ENCODE data around the gene C2CD2L.

DNA sequence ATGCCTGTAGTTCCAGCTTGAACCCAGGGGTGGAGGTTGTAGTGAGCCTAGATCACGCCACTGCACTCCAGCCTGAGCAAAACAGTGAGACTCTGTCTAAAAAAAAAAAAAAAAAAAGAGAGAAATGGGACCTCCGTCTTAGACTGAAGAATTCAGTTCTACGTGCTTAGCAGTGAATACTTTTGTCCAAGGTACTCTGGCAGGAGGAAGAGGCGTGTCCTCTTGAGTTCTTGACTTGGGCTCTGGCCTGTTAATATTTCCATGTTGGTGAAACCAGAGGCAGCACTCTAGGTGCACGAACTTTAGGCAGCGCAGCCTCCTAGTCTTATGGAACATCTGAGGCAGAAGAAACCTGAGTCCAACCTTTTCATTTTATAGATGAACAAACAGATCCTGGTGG is 20.0 kb upstream of the C2CD2L start:
- TF ChIP-seq EZH2 (IDR thresholded peaks at IDR 0.05) (no peak), POLR2AphosphoS5 (IDR thresholded peaks at IDR 0.05; ENCODE audit: borderline replicate concordance, low read depth, low read length) (no peak)
